SH-SY5Y (cell line): Measurements from ENCODE around the gene NDUFS2.

ENCODE experiments used
- GATA2 ChIP-seq: IDR thresholded peaks from 2 replicates; pipeline ENCODE4 v1.6.1; 2011; ENCODE audit warnings: mild to moderate bottlenecking, low read depth, low read length
- GATA3 ChIP-seq: IDR thresholded peaks from 2 replicates; pipeline ENCODE4 v1.6.1; 2011; ENCODE audit warnings: low read depth, mild to moderate bottlenecking, low read length, moderate library complexity

DNA sequence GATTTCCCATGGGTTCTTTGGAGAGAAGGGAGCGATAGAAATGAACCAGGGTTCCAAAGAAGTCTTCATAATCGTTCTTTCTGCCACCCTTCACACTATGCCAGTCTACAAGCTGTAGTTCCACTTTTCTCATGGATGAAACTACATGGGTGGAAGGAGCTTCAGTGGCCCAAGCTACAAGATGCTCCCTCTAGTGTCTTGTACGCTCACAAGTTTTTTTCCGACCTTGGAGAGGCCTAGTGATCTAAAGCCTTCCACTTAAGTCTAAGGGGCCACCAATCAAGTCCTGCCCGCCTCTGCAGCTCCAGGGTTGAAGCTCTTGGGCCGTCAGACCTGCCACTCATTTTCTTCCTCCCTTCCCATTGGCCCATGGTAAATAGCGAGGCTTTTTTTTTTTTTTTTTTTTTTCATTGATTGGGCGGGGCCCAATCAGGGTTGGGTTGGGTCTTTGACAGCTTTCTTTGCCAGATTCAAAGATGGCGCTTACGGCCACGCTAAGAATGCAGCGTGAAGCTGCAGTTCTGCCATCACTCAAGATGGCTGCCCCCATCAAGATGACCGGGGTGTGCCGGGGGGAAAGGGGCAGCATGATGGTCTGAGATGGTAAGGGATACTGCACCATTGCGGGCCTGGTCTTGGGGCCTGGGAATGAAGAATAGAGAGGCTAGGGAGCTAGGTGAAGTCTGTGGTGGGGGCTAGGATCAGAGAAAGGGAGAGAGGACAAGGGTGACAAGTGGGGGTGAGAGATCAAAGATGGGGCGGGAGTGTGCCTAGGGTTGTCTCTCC is 23.6 kb downstream of the NDUFS2 start, which contains the start of gene TOMM40L:
- no peak; the same call in 1 of the 2 replicates for TF ChIP-seq GATA2
- TF ChIP-seq GATA3: no peak
